Measurements from ENCODE around the gene TARBP2.
A peak's percentile ranks its signal among the peaks of the same experiment; 100 is the strongest.

TARBP2 gene

DNA sequence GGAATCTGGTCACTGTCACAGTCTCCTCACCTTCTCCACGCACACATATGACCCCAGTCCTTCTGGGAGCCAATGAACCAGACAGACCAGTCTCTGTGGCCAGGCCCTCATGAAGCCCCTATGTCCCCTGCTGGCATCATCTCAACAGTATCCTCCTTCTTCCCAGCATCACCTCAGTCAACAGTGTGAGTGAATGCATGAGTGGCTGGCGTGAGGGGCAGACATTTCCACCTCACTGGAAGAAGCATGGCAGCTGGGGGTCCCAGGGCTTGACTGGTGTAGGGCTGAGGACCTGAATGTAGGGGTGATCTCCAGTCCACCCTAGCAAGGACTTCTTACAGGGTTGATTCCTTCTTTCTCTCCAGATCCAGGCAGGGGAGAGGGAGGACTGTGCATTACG, 3.6 kb upstream of the TARBP2 start:
- DNase-seq: no peak

DNA sequence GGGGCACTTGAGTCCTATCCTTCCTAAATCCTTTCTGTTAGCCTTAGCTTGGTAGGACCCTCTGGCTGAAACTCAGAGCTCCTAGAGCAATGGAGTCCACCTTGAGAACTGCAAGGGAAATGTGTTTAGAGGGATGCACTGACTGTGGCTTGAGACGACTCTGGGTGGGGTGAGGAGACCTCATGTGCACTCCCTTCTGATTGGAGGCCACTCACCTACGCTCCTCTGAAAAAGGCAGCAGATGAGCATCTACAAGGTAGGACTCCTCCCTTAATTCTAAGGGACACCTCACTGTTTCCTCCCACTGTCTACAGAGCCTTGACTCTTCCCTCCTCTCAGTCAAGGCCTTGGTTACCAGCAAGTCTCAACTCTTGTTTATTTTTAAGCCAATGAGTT, 2.9 kb upstream of the TARBP2 start:
- DNase-seq: no peak

DNA sequence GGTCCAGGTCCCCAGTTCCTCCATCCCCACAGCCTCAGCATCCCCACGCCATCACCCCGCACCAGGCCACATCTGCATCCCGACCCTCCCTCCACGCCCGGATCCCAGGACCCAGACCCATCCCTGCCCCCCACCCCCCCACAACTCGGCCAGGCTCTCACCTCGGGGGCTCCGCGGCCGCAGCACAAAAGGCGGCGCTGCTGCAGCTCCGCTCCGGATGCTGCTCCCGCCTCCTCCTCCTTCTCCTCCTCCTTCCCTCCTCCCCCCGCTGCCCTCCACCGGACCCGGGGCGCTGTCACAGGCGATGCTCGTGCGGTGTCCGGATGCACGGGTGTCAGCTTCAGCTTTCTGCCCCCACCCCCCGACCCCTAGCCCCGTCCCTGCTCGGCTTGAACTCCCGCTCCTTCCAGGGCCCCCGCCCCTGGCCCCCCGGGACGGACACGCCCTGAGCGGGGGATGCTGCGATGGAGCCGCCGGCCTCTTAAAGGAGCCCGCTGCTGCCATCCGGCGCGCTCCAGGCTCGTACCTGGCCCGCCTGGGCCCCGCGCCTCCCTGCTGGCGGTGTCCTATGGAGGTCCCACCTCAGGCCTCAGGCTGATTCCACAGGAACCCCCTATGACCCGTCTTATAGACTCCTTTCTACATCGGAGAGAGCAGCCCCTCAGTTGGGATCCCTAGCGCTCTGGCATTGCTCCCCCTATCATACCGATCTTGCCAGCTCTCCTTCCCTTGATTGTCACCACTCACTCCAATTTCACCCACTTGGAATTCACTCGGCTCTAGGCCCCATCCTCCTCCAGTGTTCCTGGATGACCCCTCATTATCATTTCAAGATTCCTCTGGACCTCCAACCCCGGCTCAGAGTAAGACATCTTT, 1.6 kb upstream of the TARBP2 start, which contains the start of gene MAP3K12:
Gene MAP3K12, minus strand, starts transcription at position 193 of the 876 bp plus-strand sequence. CDS start 12,067 bp downstream, outside the sequence.
- DNase-seq: no peak

DNA sequence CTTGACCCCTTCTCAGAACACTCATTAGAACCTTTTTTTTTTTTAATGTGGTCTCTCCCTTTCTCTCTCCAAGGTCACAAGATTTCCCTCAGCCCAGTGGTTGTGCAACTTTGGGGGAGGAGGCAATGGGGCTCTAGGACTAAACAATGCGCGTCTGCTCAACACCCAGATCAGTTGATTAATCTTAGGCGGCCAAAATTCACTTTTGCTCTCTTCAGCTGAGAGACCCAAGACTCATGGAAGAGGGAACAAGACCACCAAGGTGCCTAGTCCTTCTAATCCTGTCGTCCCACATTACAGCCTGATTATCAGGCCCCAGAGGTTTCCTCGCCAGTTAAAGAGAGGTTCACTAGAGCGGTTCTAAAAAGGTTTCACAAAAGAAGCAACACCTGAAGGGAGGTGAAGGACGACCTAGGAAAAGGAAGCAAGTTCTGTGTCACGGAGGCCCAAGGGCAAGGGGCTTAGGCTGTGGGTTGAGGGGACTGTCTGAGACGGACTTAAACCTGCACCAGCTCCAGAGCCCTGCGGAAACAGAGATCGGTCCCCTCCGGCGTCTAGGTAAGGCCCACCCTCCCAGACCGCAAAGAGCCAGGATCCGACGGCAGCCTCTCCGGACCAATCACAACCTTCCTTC, 824 bp upstream of the TARBP2 start:
- DNase-seq: peak; percentile 36

DNA sequence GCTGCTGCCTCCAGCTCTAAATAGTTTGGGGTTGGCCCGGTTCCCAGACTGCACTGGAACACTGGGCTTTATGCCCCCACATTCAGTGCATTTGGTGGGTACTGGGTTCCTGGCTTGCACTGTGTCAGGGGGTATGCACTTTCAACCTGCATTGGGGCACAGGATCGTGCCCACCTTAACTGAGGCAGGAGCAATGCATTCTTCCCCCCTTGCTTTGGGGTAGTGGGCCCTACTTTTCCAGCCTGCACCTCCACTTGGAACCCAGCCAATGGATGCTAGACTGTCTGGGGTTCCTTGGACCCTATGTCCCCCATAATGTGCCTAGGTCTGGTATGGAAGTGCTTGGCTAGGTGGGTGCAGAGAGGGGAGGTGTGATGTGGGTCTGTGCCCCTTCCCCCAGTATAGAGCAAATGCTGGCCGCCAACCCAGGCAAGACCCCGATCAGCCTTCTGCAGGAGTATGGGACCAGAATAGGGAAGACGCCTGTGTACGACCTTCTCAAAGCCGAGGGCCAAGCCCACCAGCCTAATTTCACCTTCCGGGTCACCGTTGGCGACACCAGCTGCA, 615 bp downstream of the TARBP2 start:
- no peak for DNase-seq

DNA sequence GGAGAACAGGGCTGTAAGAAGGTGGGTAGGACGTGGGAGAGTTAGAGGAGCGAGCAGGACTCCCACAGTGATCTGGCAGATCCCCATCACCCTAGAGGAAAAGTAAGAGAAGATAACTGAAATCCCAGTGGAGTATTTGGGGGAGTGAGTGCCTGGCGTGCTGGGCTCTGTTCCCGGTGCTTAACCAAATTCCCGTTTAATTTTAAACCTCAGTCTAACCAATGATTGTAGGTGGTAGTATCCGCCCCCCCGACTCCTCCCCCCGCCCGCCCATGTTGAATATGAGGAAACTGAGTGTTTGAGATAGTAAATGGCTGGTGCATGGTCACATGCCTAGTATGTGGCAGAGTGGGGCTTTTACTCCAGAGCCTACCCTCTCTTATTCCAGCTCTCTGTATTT, 1.2 kb downstream of the TARBP2 start:
- no peak for DNase-seq

- DNase-seq: no peak
Observed at GRCh38 chr12:53502983-53503728, 2.1 kb downstream of the TARBP2 start.

GRCh38 chr12:53504004-53504920, 3.2 kb downstream of the TARBP2 start:
- DNase-seq: no peak

DNA sequence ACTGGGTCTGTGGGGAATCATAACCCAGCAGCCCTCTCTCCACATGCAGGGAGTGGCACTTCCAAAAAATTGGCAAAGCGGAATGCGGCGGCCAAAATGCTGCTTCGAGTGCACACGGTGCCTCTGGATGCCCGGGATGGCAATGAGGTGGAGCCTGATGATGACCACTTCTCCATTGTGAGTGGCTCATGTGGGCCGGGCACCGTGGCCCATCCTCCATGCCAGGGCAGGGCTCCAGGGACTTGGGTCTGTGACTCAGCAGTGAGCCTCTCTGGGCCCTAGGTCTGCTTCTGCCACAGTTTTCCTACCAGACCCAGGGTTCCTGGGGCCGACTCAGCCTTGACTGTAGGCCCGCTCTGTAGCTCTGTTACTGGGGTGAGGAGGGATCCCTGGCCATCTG, 4.0 kb downstream of the TARBP2 start:
- no peak for DNase-seq

- no peak for DNase-seq
Observed at GRCh38 chr12:53505555-53506449, 4.7 kb downstream of the TARBP2 start.

- DNase-seq: no peak
Observed at GRCh38 chr12:53506450-53506785, 5.3 kb downstream of the TARBP2 start.

GRCh38 chr12:53506881-53507602, 6.0 kb downstream of the TARBP2 start, which contains the start of gene NPFF:
Gene NPFF (minus strand): TSS chr12:53507484. CDS start chr12:53507474, 10 bp downstream.
- DNase-seq: no peak

- no peak for DNase-seq
Observed at GRCh38 chr12:53507603-53507885, 6.5 kb downstream of the TARBP2 start.

- DNase-seq: peak; percentile 49
Observed at GRCh38 chr12:53508534-53509170, 7.6 kb downstream of the TARBP2 start.

- no peak for DNase-seq
Observed at GRCh38 chr12:53510181-53510812, 9.2 kb downstream of the TARBP2 start.

- DNase-seq: no peak
Observed at GRCh38 chr12:53513712-53514410, 12.8 kb downstream of the TARBP2 start.

DNA sequence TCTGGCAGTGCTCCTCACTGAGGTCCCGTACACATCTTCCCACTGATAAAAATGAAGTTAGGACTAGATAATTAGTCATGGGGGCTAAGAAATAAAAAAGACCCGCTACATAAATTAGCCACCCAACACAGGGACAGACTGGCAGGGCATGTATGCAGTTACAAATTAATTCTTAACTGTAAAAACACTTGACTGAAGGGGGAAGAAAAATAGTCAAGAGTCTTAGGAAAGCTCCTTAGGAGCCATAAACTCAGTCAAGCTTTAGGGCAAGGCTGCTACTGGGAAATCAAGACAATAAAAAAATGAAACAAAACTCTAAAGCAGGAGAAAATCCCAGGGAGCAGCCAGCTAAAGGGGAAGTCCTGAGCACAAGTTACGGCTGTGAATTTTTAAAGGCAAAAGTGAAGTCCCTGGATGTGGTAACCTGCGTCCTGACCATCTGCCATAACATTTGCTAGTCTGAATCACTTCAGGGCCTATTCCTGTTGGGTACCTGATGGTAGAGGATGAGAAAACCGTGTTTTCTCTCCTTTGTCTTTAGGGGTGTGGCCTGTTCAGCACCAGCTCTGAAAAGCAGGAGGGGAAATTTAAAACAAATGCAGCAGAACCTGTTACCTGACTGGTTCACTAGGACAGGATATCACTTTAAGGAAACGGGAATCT, 13.7 kb downstream of the TARBP2 start:
- DNase-seq: no peak

- DNase-seq: no peak
Observed at GRCh38 chr12:53515291-53515680, 14.2 kb downstream of the TARBP2 start.

Measured in SIG-M5 (cell line).